GM23248 (cell line): ENCODE results near the gene PDGFB.

Experiments
- EZH2 ChIP-seq: fragments of 200-600 bp; sonication (generic); IDR thresholded peaks from 2 replicates; pipeline ENCODE4 v1.6.1; 2018; ENCODE audit warnings: antibody characterized with exemption, mild to moderate bottlenecking; ENCODE audit not compliant: insufficient read depth, poor library complexity, severe bottlenecking
- EZH2phosphoT487 ChIP-seq: fragments of 200-600 bp; sonication (generic); IDR thresholded peaks from 2 replicates; pipeline ENCODE4 v1.6.1; 2018; ENCODE audit warnings: antibody characterized with exemption, moderate library complexity, mild to moderate bottlenecking, low read depth; ENCODE audit not compliant: insufficient read depth

DNA sequence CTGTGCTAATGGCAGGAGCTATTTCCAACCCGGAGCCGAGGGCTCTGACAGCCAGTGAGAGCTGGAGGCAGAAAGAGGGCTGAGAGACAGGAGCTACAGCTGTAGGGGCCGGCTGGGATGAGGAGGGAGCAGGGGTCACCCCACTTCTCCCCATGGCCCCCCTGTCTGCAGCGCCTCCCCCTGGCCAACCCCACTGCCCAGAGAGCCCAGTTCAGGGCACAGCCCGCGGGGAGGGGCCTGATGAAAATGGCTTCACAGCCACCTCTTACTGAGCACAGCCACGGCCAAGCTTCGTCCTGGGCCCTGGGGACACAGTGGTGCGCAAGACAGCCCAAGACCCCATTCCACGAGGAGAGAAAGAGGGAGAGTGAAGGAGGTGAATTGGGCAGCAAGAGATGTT lies 46.7 kb upstream of the PDGFB start:
- no peak for TF ChIP-seq EZH2
- TF ChIP-seq EZH2phosphoT487: no peak
